HEK293 (cell line): ENCODE results near the gene VAV2.

Source experiments
- CTCF ChIA-PET: fragments of 350-600 bp; formaldehyde crosslinking; extraction: SDS; loops from one replicate; lab custom pipeline; 2021; ENCODE audit warnings: antibody characterized with exemption; lab: Yijun Ruan, JAX
- POLR2A ChIA-PET: fragments of 300-600 bp; formaldehyde crosslinking; extraction: SDS; loops from one replicate; lab custom pipeline; 2020; ENCODE audit warnings: antibody characterized with exemption, inconsistent platforms; lab: Yijun Ruan, JAX
- H3K27ac ChIP-seq: fragments of 200-500 bp; sonication (Bioruptor generic); 2 replicates; pipeline ENCODE4 v1.5.1; 2014; ENCODE audit warnings: low read depth, low read length, control low read depth, inconsistent platforms; ENCODE audit errors: extremely low read depth
- H3K36me3 ChIP-seq, 2 experiments: fragments of 200-500 bp in 1 of 2; sonication (Bioruptor generic) in 1 of 2; 1 replicate in 1 of 2; 2 replicates in 1 of 2; pipeline ENCODE4 v1.5.1; 2014 to 2017; ENCODE audit warnings: inconsistent platforms in 2 of 2, low read length in 2 of 2; ENCODE audit not compliant: control insufficient read depth in 2 of 2, insufficient read depth in 1 of 2
- H3K4me1 ChIP-seq: fragments of 200-500 bp; sonication (Bioruptor generic); 2 replicates; pipeline ENCODE4 v1.5.1; 2014; ENCODE audit warnings: mild to moderate bottlenecking, low read length, inconsistent platforms; ENCODE audit not compliant: control insufficient read depth, insufficient read depth
- H3K4me3 ChIP-seq: 2 replicates; pipeline ENCODE4 v1.5.1; 2011; ENCODE audit warnings: low read depth, mild to moderate bottlenecking, control low read depth, low read length, moderate library complexity
- H3K9me3 ChIP-seq: fragments of 200-500 bp; sonication (Bioruptor generic); 2 replicates; pipeline ENCODE4 v1.5.1; 2014; ENCODE audit warnings: low read depth, low read length, inconsistent platforms; ENCODE audit not compliant: control insufficient read depth, insufficient read depth
- TCF7L2 ChIP-seq: IDR thresholded peaks from 2 replicates; pipeline ENCODE4 v1.6.1; 2011; ENCODE audit warnings: low read depth, mild to moderate bottlenecking, inconsistent platforms, low read length, moderate library complexity, borderline replicate concordance
- ZIC2 ChIP-seq: fragments of 450-650 bp; formaldehyde crosslinking; IDR thresholded peaks from 2 replicates; pipeline ENCODE4 v1.5.1; 2016; ENCODE audit warnings: missing biosample characterization, missing genetic modification characterization
- ZNF202 ChIP-seq: fragments of 450-650 bp; formaldehyde crosslinking; IDR thresholded peaks from 2 replicates; pipeline ENCODE4 v1.5.1; 2016; ENCODE audit warnings: missing biosample characterization, missing genetic modification characterization, borderline replicate concordance
- ZNF223 ChIP-seq: fragments of 450-650 bp; formaldehyde crosslinking; IDR thresholded peaks from 2 replicates; pipeline ENCODE4 v1.5.1; 2016; ENCODE audit warnings: missing biosample characterization, missing genetic modification characterization
- ZNF596 ChIP-seq: fragments of 450-650 bp; IDR thresholded peaks from 2 replicates; pipeline ENCODE4 v1.5.0; 2018; ENCODE audit warnings: missing biosample characterization, mild to moderate bottlenecking, missing genetic modification characterization, moderate library complexity
- ZNF624 ChIP-seq: fragments of 450-650 bp; formaldehyde crosslinking; IDR thresholded peaks from 2 replicates; pipeline ENCODE4 v1.5.1; 2017; ENCODE audit warnings: missing biosample characterization, missing genetic modification characterization
- ZNF629 ChIP-seq: fragments of 450-650 bp; formaldehyde crosslinking; IDR thresholded peaks from 2 replicates; pipeline ENCODE4 v1.5.1; 2017; ENCODE audit warnings: missing biosample characterization, missing genetic modification characterization
- ZNF645 ChIP-seq: fragments of 450-650 bp; formaldehyde crosslinking; IDR thresholded peaks from 2 replicates; pipeline ENCODE4; 2016; ENCODE audit warnings: missing biosample characterization, missing genetic modification characterization
- ZNF654 ChIP-seq: fragments of 450-650 bp; formaldehyde crosslinking; IDR thresholded peaks from 2 replicates; pipeline ENCODE4 v1.5.1; 2016; ENCODE audit warnings: low read depth, missing biosample characterization, missing genetic modification characterization
- ZNF658 ChIP-seq: fragments of 450-650 bp; formaldehyde crosslinking; IDR thresholded peaks from 2 replicates; pipeline ENCODE4; 2016; ENCODE audit warnings: missing biosample characterization, missing genetic modification characterization
- TF ChIP-seq, protein P1 (sequence below): fragments of 450-650 bp; formaldehyde crosslinking; optimal IDR thresholded peaks from 2 replicates; pipeline ENCODE3; 2016; ENCODE audit warnings: missing biosample characterization, mild to moderate bottlenecking, missing genetic modification characterization
- TF ChIP-seq, protein P2 (sequence below): fragments of 450-650 bp; formaldehyde crosslinking; conservative IDR thresholded peaks from 2 replicates; pipeline ENCODE4 v1.5.1; 2016; ENCODE audit warnings: low read depth, missing biosample characterization, missing genetic modification characterization

VAV2 gene

GRCh38 chr9:133986774-133987445 is 5.2 kb downstream of the VAV2 start:
- ChIA-PET POLR2A (interaction anchor here (0.6 kb wide), 1 partner anchor 493 kb away, joined by 10 read pairs; no protein-coding TSS in a partner anchor), CTCF (interaction anchor here (0.6 to 0.7 kb wide), 2 partner anchors 17 to 326 kb away, joined by 3 to 4 read pairs; no protein-coding TSS in a partner anchor)
- no peaks in the 10 kb centered on the region for H3K9me3 ChIP-seq
- H3K4me3 ChIP-seq, result no peak overlapping the region
- H3K27ac ChIP-seq, result no peak overlapping the region
- no peaks in the 10 kb centered on the region for H3K36me3 ChIP-seq
- peaks cover 2% of the 10 kb centered on the region; the same call in 1 of the 2 replicates for H3K4me1 ChIP-seq
- no peak for TF ChIP-seq ZNF654 (tag by site-specific recombination)

DNA sequence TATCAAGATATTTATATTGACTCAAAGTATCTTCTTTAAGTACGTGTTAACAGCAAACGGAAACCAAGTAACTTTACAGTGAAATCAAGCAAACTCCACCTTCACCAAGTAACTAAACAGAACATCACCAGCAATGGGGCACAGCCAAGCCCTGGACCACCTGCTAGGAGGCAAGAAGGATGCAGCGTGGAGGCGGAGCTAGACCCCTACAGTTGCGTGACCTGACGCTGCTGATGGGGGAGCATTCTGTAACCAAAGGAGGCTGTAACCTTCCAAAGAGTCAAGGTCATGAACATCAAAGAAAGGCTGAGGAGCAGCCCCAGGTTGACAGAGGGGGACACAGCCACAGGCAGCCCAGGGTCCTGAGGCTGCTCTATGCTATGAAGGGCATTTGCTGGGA is 6.1 kb downstream of the VAV2 start:
- H3K27ac ChIP-seq, result no peak overlapping the region
- H3K4me1 ChIP-seq, result peaks cover 1% of the 10 kb centered on the region; the same call in 1 of the 2 replicates
- H3K36me3 ChIP-seq, result no peaks in the 10 kb centered on the region
- POLR2A ChIA-PET, result no interaction called here
- H3K9me3 ChIP-seq, result no peaks in the 10 kb centered on the region
- CTCF ChIA-PET, result interaction anchor here (1.3 to 1.5 kb wide), 2 partner anchors 8 to 9 kb away, joined by 4 to 6 read pairs; no protein-coding TSS in a partner anchor
- TF ChIP-seq ZIC2 (peak; percentile 79), ZNF658 (tag by site-specific recombination) (no peak)
- no peak overlapping the region for H3K4me3 ChIP-seq

DNA sequence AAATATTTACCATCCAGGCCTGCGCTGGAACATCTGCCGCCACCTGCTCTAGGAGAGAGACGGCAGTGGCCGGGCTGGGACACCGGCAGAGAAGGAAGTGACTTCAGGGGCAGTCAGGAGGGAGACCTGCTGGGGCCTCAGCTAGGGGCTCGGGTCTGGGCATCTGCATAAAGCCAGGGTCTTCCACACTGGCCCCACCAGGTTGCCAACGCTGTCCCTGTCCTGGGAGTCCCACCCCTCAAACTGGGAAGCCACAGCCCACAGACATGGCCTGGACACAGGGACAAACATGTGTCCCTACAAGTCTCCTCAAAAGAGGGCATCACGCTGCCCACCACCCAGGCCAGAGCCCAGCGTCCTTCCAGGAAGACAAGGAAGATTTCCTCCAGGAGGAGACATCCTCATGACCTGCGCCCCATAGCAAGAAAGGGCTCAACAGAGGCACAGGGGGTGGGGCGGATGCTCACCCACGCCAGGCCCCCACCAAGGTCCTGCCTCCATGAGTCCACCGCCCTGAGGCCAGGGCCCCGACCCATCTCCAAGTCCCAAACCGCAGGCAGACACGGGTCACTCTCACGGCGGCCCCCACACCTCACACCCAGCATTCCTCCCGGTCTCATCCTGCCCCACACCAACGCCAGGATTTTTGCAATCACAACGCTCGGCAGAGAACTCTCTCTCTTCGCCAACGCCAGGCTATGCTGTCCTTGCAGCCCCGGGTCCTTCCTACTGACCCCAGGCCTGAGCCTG is 9.0 kb downstream of the VAV2 start:
- TF ChIP-seq ZNF624 (no peak), ZNF223 (tag by site-specific recombination) (no peak), ZNF629 (tag by site-specific recombination) (no peak), ZNF202 (tag by site-specific recombination) (no peak), ZNF596 (tag by site-specific recombination) (no peak), ZNF645 (tag by site-specific recombination) (no peak), TCF7L2 (no peak)
- TF ChIP-seq, protein P1, sequence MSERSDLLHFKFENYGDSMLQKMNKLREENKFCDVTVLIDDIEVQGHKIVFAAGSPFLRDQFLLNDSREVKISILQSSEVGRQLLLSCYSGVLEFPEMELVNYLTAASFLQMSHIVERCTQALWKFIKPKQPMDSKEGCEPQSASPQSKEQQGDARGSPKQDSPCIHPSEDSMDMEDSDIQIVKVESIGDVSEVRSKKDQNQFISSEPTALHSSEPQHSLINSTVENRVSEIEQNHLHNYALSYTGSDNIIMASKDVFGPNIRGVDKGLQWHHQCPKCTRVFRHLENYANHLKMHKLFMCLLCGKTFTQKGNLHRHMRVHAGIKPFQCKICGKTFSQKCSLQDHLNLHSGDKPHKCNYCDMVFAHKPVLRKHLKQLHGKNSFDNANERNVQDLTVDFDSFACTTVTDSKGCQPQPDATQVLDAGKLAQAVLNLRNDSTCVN (tag by site-specific recombination), result no peak
- TF ChIP-seq, protein P2, sequence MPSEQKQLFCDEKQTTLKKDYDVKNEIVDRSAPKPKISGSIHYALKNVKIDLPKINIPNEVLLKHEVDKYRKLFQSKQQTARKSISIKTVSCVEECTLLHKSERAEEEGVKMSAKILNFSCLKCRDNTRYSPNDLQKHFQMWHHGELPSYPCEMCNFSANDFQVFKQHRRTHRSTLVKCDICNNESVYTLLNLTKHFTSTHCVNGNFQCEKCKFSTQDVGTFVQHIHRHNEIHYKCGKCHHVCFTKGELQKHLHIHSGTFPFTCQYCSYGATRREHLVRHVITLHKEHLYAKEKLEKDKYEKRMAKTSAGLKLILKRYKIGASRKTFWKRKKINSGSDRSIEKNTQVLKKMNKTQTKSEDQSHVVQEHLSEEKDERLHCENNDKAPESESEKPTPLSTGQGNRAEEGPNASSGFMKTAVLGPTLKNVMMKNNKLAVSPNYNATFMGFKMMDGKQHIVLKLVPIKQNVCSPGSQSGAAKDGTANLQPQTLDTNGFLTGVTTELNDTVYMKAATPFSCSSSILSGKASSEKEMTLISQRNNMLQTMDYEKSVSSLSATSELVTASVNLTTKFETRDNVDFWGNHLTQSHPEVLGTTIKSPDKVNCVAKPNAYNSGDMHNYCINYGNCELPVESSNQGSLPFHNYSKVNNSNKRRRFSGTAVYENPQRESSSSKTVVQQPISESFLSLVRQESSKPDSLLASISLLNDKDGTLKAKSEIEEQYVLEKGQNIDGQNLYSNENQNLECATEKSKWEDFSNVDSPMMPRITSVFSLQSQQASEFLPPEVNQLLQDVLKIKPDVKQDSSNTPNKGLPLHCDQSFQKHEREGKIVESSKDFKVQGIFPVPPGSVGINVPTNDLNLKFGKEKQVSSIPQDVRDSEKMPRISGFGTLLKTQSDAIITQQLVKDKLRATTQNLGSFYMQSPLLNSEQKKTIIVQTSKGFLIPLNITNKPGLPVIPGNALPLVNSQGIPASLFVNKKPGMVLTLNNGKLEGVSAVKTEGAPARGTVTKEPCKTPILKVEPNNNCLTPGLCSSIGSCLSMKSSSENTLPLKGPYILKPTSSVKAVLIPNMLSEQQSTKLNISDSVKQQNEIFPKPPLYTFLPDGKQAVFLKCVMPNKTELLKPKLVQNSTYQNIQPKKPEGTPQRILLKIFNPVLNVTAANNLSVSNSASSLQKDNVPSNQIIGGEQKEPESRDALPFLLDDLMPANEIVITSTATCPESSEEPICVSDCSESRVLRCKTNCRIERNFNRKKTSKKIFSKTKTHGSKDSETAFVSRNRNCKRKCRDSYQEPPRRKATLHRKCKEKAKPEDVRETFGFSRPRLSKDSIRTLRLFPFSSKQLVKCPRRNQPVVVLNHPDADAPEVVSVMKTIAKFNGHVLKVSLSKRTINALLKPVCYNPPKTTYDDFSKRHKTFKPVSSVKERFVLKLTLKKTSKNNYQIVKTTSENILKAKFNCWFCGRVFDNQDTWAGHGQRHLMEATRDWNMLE (tag by site-specific recombination), result no peak
- CTCF ChIA-PET, result no interaction called here
- Histone ChIP-seq H3K9me3 (no peaks in the 10 kb centered on the region), H3K4me1 (no peaks in the 10 kb centered on the region), H3K36me3 (no peaks in the 10 kb centered on the region), H3K27ac (no peak overlapping the region), H3K4me3 (no peak overlapping the region)
- POLR2A ChIA-PET, result no interaction called here
